Tibial artery (tissue), 4 donors: ENCODE data around the gene DEAF1.

Experiments
- DNase-seq, 2 donors: peaks; one replicate each; pipeline ENCODE4 v3.0.0-alpha.2; 2019
- H3K27ac ChIP-seq, 2 donors: fragments of 200-600 bp; sonication (generic) in 1 of 2; 1 replicate in 1 of 2; 2 replicates in 1 of 2; pipeline ENCODE4 v1.5.1; 2018 to 2019; ENCODE audit warnings: mild to moderate bottlenecking in 1 of 2
- H3K27me3 ChIP-seq, 2 donors: fragments of 200-600 bp; sonication (generic) in 1 of 2; one replicate each; pipeline versions ENCODE4 v1.5.1 to v1.6.0; 2016 to 2019
- H3K36me3 ChIP-seq, 3 donors: fragments of 200-600 bp; sonication (generic) in 2 of 3; one replicate each; pipeline ENCODE4 v1.5.1; 2016 to 2019; ENCODE audit warnings: mild to moderate bottlenecking in 2 of 3
- H3K4me1 ChIP-seq, 4 donors: fragments of 200-600 bp; sonication (generic) in 2 of 4; 1 replicate in 3 of 4; 2 replicates in 1 of 4; pipeline ENCODE4 v1.5.1; 2016 to 2019
- H3K4me3 ChIP-seq, 2 donors: fragments of 200-600 bp; sonication (generic) in 1 of 2; 1 replicate in 1 of 2; 2 replicates in 1 of 2; pipeline ENCODE4 v1.5.1; 2018 to 2019; ENCODE audit warnings: mild to moderate bottlenecking in 2 of 2
- H3K9me3 ChIP-seq, 3 donors: fragments of 200-600 bp; sonication (generic) in 1 of 3; one replicate each; pipeline ENCODE4 v1.5.1; 2016 to 2019
- intact Hi-C: fragments of 100-400 bp; cut with DNase I; formaldehyde crosslinking; loops from one replicate; pipeline ENCODE4 v1.15.0; 2023; ENCODE audit warnings: low total_unique reads
- TF ChIP-seq, protein P1 (sequence below), 2 experiments: fragments of 200-600 bp in 1 of 2; fragments of 450-650 bp in 1 of 2; IDR thresholded peaks; one replicate each; pipeline ENCODE4 v1.5.1; 2017 to 2019; ENCODE audit warnings: antibody characterized with exemption in 2 of 2, mild to moderate bottlenecking in 1 of 2, moderate library complexity in 1 of 2

The DEAF1 gene

DNA sequence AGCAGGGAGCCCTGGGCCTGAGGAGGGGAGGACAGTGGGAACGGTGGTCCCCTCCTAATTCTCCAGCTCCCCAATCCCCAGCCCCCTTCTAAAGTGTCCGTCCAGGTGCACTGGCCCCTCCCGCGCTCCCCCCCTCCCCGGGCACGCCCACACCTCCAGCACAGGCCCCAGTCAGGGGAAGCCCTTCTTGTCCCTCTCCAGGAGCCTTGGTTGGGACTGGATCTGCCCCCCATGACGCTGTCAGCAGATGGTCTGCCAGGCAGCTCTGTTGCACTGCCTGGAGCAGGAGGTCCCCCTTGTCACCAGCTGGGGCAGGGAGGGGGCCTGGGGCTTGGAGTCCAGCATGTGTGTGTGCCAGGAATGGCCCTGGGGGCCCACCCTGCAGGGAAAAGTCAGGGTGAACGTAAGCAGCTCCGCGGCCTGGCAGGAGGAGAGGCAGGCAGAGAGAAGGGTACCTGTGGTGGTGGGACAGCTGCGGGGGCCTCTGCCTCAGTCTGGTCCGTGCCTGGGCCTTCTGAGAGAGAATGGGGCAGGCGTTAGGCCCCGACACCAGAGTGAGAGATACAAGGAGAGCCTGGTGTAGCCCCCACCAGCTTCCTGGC, 80.9 kb downstream of the DEAF1 start:
- Histone ChIP-seq H3K9me3 (no peaks in the 10 kb centered on the region), H3K27ac (peak overlapping the region; percentile 86 to 90), H3K36me3 (peaks cover 43 to 63% (median 46%) of the 10 kb centered on the region in 3 donors), H3K27me3 (no peaks in the 10 kb centered on the region), H3K4me3 (peak overlapping the region in 1 of 2 donors; percentile 89), H3K4me1 (peaks cover 0 to 28% (median 19%) of the 10 kb centered on the region in 4 donors)
- TF ChIP-seq, protein P1, sequence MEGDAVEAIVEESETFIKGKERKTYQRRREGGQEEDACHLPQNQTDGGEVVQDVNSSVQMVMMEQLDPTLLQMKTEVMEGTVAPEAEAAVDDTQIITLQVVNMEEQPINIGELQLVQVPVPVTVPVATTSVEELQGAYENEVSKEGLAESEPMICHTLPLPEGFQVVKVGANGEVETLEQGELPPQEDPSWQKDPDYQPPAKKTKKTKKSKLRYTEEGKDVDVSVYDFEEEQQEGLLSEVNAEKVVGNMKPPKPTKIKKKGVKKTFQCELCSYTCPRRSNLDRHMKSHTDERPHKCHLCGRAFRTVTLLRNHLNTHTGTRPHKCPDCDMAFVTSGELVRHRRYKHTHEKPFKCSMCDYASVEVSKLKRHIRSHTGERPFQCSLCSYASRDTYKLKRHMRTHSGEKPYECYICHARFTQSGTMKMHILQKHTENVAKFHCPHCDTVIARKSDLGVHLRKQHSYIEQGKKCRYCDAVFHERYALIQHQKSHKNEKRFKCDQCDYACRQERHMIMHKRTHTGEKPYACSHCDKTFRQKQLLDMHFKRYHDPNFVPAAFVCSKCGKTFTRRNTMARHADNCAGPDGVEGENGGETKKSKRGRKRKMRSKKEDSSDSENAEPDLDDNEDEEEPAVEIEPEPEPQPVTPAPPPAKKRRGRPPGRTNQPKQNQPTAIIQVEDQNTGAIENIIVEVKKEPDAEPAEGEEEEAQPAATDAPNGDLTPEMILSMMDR (IDR thresholded peaks at IDR 0.05): no peak
- intact Hi-C loops: loop anchor here (5.0 kb wide), 1 partner anchor 37 kb away; the partner anchor contains the start of gene PHRF1
- DNase-seq: peak in 1 of 2 donors; percentile 61

DNA sequence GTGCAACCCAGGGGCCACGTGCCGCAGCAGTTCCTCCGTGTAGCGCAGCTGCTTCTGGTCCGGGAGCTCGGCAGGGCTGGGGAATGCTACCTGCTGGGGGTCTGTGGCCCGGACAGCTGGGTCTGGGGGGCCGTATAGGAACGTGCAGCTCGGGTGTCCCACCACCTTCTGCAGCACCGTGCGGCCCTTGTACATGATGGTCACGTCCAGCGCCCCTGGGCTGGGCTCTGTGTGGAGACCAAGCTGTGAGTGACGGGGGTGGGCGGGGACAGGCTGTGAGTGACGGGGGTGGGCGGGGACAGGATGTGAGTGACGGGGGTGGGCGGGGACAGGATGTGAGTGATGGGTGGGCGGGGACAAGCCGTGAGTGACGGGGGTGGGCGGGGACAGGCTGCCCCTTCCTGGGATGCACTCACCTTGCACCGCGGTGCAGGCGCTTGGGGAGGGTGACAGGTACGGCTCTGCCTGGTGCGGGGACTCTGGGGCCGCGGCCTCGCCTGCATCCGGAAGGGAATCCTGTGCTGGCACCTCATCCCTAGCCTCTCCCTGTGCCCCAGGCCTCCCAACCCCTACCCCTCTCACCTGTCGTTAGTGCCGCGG, 81.6 kb downstream of the DEAF1 start:
- no peak overlapping the region for H3K4me3 ChIP-seq
- peaks cover 0 to 28% (median 19%) of the 10 kb centered on the region in 4 donors for H3K4me1 ChIP-seq
- TF ChIP-seq, protein P1 (IDR thresholded peaks at IDR 0.05): no peak
- DNase-seq: peak; percentile 72 to 83
- peaks cover 50 to 66% (median 53%) of the 10 kb centered on the region in 3 donors for H3K36me3 ChIP-seq
- H3K9me3 ChIP-seq: no peaks in the 10 kb centered on the region
- H3K27me3 ChIP-seq: no peaks in the 10 kb centered on the region
- intact Hi-C loops: loop anchor here (5.0 kb wide), 1 partner anchor 36 kb away; the partner anchor contains the start of gene PHRF1
- H3K27ac ChIP-seq: peak overlapping the region; percentile 86 to 90

DNA sequence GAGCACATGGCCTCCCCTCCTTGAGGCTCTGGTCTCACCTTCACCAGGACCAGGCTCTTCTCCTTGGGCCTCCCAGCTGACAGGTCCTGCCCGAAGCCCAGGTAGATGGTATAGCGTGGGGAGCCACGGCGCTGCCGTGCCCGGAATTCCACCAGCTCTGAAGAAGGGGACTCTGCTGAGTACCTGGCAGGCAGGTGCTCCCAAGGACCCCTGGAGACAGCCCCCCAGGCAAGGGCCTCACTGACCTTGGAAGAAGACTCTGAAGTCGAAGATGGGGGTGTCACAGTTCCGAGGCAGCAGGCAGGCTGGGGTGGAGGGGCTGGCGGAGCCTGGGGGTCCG, 82.1 kb downstream of the DEAF1 start:
- Histone ChIP-seq H3K4me1 (peaks cover 0 to 28% (median 19%) of the 10 kb centered on the region in 4 donors), H3K27me3 (no peaks in the 10 kb centered on the region), H3K9me3 (no peaks in the 10 kb centered on the region), H3K36me3 (peaks cover 52 to 66% (median 58%) of the 10 kb centered on the region in 3 donors), H3K27ac (no peak overlapping the region), H3K4me3 (no peak overlapping the region)
- TF ChIP-seq, protein P1 (IDR thresholded peaks at IDR 0.05): no peak
- intact Hi-C loops: loop anchor here (5.0 kb wide), 1 partner anchor 36 kb away; the partner anchor contains the start of gene PHRF1
- DNase-seq: no peak

DNA sequence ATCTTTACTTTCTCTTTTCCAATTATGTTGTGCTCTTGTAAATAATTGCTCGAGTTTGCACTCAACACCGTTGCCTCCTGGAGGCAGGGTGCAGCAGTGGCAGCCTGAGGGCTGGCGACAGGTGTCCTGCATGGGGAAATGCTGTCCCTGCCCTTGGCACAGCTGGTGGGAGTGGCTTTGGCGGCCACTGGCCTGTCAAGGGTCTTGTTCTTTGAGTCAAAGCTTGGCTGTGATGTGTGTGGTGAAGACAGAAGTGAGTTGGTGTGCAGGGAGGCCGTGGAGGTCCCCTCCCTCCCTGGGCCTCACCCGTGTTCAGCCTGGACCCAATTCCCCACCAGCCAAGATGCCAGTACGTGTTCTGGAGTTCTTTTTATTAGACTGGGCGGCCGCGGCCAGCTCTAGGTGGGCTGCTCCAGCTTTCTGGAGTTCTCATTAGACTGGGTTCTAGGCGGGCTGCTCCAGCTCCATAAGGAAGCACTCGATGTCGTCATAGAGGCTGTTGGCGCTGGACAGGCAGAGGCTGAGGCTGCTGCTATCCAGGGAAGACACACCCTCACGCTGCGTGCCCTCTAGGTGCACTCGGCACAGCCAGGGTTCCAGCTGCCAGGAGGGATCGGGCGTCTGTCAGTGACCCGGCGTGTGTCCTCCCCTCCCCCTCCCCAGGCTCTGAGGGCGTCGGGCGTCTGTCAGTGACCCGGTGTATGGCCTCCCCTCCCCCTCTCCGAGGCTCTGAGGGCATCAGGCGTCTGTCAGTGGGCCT, 82.6 kb downstream of the DEAF1 start:
- no peaks in the 10 kb centered on the region for H3K27me3 ChIP-seq
- no peak overlapping the region for H3K27ac ChIP-seq
- no peak overlapping the region for H3K4me3 ChIP-seq
- H3K9me3 ChIP-seq: no peaks in the 10 kb centered on the region
- peaks cover 56 to 66% (median 64%) of the 10 kb centered on the region in 3 donors for H3K36me3 ChIP-seq
- no peak for DNase-seq
- intact Hi-C loops: loop anchor here (5.0 kb wide), 1 partner anchor 35 kb away; the partner anchor contains the start of gene PHRF1
- TF ChIP-seq, protein P1 (IDR thresholded peaks at IDR 0.05): no peak
- peaks cover 0 to 28% (median 19%) of the 10 kb centered on the region in 4 donors for H3K4me1 ChIP-seq
